Lung (tissue), 12 donors: ENCODE results near the gene GATM. TPM values are rescaled to one million over a fixed set of nuclear protein-coding genes. Genes with fewer than 3 reads are reported as not detected.

Experiments used
- ATAC-seq: fragments of 200-7000 bp; cut with Tn5 transposase; one replicate; pipeline ENCODE4 v1.9.1; 2020; ENCODE audit warnings: moderate number of reproducible peaks; ENCODE audit not compliant: insufficient read depth, low FRiP score
- DNase-seq, 3 donors: peaks; one replicate each; pipeline ENCODE4 v3.0.0-alpha.2; 2013 to 2017
- H3K27ac ChIP-seq, 2 donors: one replicate each; pipeline ENCODE4 v1.5.1; 2013; ENCODE audit warnings: mild to moderate bottlenecking in 2 of 2, moderate library complexity in 2 of 2, control low read depth in 1 of 2, inconsistent platforms in 1 of 2, low read depth in 1 of 2, low read length in 1 of 2
- H3K27me3 ChIP-seq, 3 donors: one replicate each; pipeline ENCODE4 v1.5.1; 2013; ENCODE audit warnings: low read length in 2 of 3; ENCODE audit not compliant: control insufficient read depth in 3 of 3, insufficient read depth in 3 of 3
- H3K36me3 ChIP-seq, 4 donors: one replicate each; pipeline ENCODE4 v1.5.1; 2013; ENCODE audit warnings: low read length in 4 of 4, mild to moderate bottlenecking in 1 of 4, moderate library complexity in 1 of 4; ENCODE audit not compliant: control insufficient read depth in 4 of 4, insufficient read depth in 4 of 4
- H3K4me1 ChIP-seq, 5 donors: one replicate each; pipeline ENCODE4 v1.5.1; 2013; ENCODE audit warnings: low read length in 5 of 5, mild to moderate bottlenecking in 2 of 5, moderate library complexity in 1 of 5; ENCODE audit not compliant: control insufficient read depth in 5 of 5, insufficient read depth in 5 of 5
- H3K4me3 ChIP-seq: one replicate; pipeline ENCODE4 v1.5.1; 2013; ENCODE audit warnings: mild to moderate bottlenecking, control low read depth, moderate library complexity
- H3K9ac ChIP-seq, 2 donors: one replicate each; pipeline ENCODE4 v1.5.1; 2013; ENCODE audit warnings: low read length in 2 of 2, control low read depth in 1 of 2; ENCODE audit not compliant: insufficient read depth in 1 of 2
- H3K9me3 ChIP-seq, 4 donors: one replicate each; pipeline ENCODE4 v1.5.1; 2013; ENCODE audit warnings: low read length in 3 of 4, mild to moderate bottlenecking in 1 of 4, moderate library complexity in 1 of 4; ENCODE audit not compliant: control insufficient read depth in 4 of 4, insufficient read depth in 3 of 4
- WGBS, 2 donors: extraction: QIAGEN DNeasy Blood & Tissue Kit; methylation state at CpG; one replicate each; pipeline ENCODE4 v1.1.7; 2013; 5-methylcytosine and 5-hydroxymethylcytosine counted together
- polyA plus RNA-seq, 2 donors: library from polyadenylated mRNA; stranded (reverse); fragments of 200-250 nt; gene quantifications; one replicate each; pipeline ENCODE4 v1.2.1, GENCODE V29; 2013
- total RNA-seq, 2 donors: library from RNA; depleted of rRNA in 1 of 2; stranded (reverse); fragments of >200 nt in 1 of 2; gene quantifications; one replicate each; pipeline ENCODE4 v1.2.1, GENCODE V29; 2014 to 2021
- TF ChIP-seq, protein P1 (sequence below): IDR thresholded peaks from 2 replicates; pipeline ENCODE4 v1.5.1; 2012; ENCODE audit warnings: mild to moderate bottlenecking; ENCODE audit errors: control extremely low read depth, extremely low read depth
- donor health status: control.
- donor health status: control.
- donor health status: Bipolar disorder and iron deficiency.
- donor health status: healthy.
- donor health status: DM: yes; HTN: yes; CAD: no.

The GATM gene
- total and polyA plus RNA-seq, 4 donors: 2.5 to 12.2 (median 4.6) TPM

DNA sequence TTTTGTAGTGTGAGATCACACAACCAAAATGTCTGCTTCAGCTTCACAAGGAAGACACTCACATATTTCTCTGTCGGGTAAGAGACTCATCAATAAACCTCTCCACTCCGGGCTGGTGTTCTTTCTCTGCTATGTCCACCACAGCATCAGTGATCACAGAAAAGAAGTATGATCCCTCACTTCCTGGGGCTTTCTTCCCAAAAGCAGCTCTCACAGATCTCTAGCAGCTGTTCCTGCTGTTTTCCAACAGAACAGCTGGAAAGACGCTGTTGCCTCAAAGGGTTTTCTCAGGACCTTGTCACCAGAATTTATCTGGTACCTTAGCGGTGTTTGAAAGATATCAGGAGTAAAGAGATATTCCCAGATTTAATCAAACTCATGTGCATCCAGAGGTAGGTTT is 46.4 kb downstream of the GATM start:
- peak; percentile 38 to 78 (median 67) for DNase-seq
- no peaks in the 10 kb centered on the region for H3K9me3 ChIP-seq
- no peak overlapping the region for H3K9ac ChIP-seq
- H3K36me3 ChIP-seq: no peaks in the 10 kb centered on the region
- WGBS, 2 donors: 65 to 78% methylated on average over 4 of the region's 4 CpGs
- no peak for ATAC-seq
- peaks cover 0 to 6% (median 0%) of the 10 kb centered on the region in 5 donors for H3K4me1 ChIP-seq
- no peaks in the 10 kb centered on the region for H3K27me3 ChIP-seq
- H3K27ac ChIP-seq: peak overlapping the region in 1 of 2 donors; percentile 57
- TF ChIP-seq, protein P1, sequence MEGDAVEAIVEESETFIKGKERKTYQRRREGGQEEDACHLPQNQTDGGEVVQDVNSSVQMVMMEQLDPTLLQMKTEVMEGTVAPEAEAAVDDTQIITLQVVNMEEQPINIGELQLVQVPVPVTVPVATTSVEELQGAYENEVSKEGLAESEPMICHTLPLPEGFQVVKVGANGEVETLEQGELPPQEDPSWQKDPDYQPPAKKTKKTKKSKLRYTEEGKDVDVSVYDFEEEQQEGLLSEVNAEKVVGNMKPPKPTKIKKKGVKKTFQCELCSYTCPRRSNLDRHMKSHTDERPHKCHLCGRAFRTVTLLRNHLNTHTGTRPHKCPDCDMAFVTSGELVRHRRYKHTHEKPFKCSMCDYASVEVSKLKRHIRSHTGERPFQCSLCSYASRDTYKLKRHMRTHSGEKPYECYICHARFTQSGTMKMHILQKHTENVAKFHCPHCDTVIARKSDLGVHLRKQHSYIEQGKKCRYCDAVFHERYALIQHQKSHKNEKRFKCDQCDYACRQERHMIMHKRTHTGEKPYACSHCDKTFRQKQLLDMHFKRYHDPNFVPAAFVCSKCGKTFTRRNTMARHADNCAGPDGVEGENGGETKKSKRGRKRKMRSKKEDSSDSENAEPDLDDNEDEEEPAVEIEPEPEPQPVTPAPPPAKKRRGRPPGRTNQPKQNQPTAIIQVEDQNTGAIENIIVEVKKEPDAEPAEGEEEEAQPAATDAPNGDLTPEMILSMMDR: no peak
- no peak overlapping the region for H3K4me3 ChIP-seq

DNA sequence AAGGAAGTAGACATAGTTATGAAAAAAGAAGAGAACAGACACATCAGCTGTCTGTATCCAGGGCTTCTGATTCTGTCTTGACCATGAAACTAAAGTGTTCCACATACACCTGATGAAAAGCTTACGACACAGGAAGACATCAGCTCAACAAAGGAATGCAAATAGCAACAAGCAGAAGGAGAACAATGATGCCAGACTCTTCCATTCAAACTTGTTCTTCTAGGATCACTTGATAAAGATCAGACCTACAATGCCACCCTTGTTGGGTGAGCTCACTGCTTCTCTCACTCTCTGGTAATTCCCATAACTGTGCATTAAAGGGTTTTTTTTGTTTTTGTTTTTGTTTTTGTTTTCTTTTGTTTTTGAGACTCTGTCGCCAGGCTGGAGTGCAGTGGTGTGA is 49.7 kb downstream of the GATM start:
- Histone ChIP-seq H3K27ac (no peak overlapping the region), H3K9ac (no peak overlapping the region), H3K4me1 (peaks cover 0 to 6% (median 0%) of the 10 kb centered on the region in 5 donors), H3K9me3 (no peaks in the 10 kb centered on the region), H3K27me3 (no peaks in the 10 kb centered on the region), H3K36me3 (no peaks in the 10 kb centered on the region), H3K4me3 (no peak overlapping the region)
- 62 to 82% methylated on average over 2 of the region's 2 CpGs for WGBS, 2 donors
- DNase-seq (no peak), ATAC-seq (no peak)
- TF ChIP-seq, protein P1: no peak

DNA sequence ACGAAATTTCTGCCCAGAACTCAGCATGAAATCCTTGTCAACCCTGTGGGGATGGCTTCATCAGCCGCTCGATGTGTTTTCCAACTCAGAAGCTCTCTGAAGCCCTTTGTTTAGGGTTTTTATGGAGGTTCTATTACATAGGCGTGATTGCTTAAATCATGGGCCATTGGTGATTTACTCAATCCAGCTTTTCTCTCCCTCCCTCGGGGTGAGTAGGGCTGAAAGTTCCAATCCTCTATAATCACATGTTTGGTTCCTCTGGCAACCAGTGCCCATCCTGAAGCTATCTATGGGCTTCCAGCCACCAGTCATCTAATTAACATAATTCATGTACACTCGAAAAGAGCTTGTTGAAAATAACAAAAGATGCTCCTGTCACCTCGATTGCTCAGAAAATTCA is 51.6 kb downstream of the GATM start:
- Histone ChIP-seq H3K27me3 (no peaks in the 10 kb centered on the region), H3K4me3 (no peak overlapping the region), H3K4me1 (peaks cover 0 to 3% (median 0%) of the 10 kb centered on the region in 5 donors), H3K9me3 (no peaks in the 10 kb centered on the region), H3K9ac (no peak overlapping the region), H3K27ac (no peak overlapping the region), H3K36me3 (no peaks in the 10 kb centered on the region)
- ATAC-seq: no peak
- DNase-seq: no peak
- 72 to 81% methylated on average over 7 of the region's 7 CpGs for WGBS, 2 donors
- TF ChIP-seq, protein P1: no peak

DNA sequence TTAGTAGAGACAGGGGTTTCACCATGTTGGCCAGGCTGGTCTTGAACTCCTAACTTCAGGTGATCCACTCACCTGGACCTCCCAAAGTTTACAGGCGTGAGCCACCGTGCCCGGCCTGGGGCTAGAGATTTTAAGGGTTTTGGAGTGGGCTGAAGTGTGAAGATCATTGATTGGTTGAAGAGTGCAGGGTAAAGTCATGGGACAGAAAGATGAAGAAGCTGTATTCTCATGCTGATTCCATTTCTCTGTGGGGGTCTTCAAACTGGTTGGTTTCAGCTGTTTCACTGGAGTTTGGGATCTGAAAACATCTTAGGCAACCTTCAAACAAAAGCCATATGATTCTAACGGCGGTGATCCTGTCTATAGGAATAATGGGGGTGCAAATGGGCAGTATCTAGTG is 52.1 kb downstream of the GATM start:
- no peak for ATAC-seq
- 81 to 88% methylated on average over 5 of the region's 5 CpGs for WGBS, 2 donors
- H3K27me3 ChIP-seq: no peaks in the 10 kb centered on the region

More for the DNA sequence above, 52.1 kb downstream of the GATM start:
- no peaks in the 10 kb centered on the region for H3K4me1 ChIP-seq
- no peak for DNase-seq
- H3K9ac ChIP-seq: no peak overlapping the region
- no peak overlapping the region for H3K4me3 ChIP-seq
- H3K9me3 ChIP-seq: no peaks in the 10 kb centered on the region
- no peak overlapping the region for H3K27ac ChIP-seq
- H3K36me3 ChIP-seq: no peaks in the 10 kb centered on the region
- TF ChIP-seq, protein P1: no peak
